T47D (cell line): ENCODE measurements around the gene LRG1.

Source experiments
- DNase-seq, 2 experiments: peaks; one replicate each; pipeline versions ENCODE4 v3.0.0 to v3.0.0-alpha.2; 2011 to 2012; ENCODE audit warnings: low read depth in 1 of 2, low spot score in 1 of 2
- JUND ChIP-seq: IDR thresholded peaks from 2 replicates; pipeline ENCODE4 v1.6.1; 2012; ENCODE audit warnings: low read depth
- in situ Hi-C: cut with HindIII; loops from 2 replicates; pipeline ENCODE4 v1.10.0; 2016; ENCODE audit warnings: low sequenced_read_pairs, low pct_unique_long_range_greater_than_20kb

The LRG1 gene

GRCh38 chr19:4495471-4495870 is 44.4 kb downstream of the LRG1 start:
- TF ChIP-seq JUND: no peak
- in situ Hi-C loops: no loop called here
- DNase-seq: peak in 1 of 2 experiments; percentile 34

DNA sequence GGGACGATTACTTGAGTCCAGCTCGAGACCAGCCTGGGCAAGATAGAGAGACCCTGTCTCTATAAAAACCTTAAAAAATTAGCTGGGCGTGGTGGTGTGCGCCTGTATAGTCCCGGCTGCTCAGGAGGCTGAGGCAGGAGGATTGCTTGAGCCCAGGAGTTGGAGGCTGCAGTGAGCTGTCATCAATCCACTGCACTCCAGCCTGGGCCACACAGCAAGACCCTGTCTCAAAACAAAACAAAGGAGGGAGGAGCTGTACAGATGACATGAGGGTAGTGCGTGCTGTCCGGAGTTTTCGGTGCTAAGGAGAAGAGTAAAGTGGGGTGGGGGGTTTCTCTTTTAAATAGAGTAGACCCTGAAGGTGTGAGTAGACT is 45.2 kb downstream of the LRG1 start:
- in situ Hi-C loops: no loop called here
- TF ChIP-seq JUND: no peak
- DNase-seq: no peak

- in situ Hi-C loops: no loop called here
- TF ChIP-seq JUND: no peak
- DNase-seq: no peak
Observed at GRCh38 chr19:4493929-4494690, 45.7 kb downstream of the LRG1 start.

- in situ Hi-C loops: no loop called here
- no peak for DNase-seq
- no peak for TF ChIP-seq JUND
Observed at GRCh38 chr19:4493104-4493928, 46.5 kb downstream of the LRG1 start.

DNA sequence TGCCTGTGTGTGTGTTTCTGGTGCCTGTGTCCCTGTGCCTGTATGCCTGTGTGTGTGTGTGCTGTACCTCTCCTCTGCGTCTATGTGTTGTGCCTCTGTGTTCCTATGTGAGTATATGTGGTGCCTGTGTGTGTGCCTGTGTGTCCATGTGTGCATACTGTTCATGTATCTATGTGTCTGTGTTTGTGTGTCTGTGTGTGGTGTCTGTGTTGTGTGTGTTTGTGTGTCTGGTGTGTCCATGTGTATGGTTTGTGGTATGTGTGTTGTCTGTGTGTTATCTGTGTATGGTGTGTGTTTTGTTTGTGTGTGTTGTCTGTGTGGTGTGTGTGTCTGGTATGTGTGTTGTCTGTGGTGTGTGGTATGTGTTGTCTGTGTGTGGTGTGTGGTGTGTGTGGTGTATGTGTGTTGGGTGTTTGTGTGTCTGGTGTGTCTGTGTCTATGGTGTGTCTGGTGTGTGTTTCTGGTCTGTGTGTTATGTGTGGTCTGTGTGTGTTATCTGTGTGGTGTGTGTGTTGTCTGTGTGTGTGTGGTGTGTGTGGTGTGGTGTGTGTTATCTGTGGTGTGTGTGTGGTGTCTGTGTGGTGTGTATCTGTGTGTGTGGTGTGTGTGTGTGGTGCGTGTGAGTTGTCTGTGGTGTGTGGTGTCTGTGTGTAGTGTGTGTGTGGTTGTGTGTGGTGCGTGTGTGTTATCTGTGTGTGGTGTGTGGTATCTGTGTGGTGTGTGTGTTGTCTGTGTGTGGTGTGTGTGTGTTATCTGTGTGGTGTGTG is 47.3 kb downstream of the LRG1 start:
- TF ChIP-seq JUND: no peak
- in situ Hi-C loops: no loop called here
- no peak for DNase-seq

DNA sequence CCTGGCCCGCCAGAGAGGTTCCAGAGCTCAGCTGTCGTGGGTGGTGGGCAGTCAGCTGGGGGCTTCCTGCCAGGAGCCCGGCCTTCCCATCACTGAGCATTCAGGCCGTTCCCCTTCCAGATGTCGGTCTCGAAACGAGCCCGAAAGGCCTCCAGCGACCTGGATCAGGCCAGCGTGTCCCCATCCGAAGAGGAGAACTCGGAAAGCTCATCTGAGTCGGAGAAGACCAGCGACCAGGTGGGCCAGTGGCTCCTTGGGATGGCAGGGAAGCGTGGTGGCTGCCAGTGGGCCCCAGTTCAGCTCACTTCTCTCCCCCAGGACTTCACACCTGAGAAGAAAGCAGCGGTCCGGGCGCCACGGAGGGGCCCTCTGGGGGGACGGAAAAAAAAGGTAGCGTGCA is 48.4 kb downstream of the LRG1 start:
- no peak for TF ChIP-seq JUND
- no peak for DNase-seq
- in situ Hi-C loops: no loop called here

DNA sequence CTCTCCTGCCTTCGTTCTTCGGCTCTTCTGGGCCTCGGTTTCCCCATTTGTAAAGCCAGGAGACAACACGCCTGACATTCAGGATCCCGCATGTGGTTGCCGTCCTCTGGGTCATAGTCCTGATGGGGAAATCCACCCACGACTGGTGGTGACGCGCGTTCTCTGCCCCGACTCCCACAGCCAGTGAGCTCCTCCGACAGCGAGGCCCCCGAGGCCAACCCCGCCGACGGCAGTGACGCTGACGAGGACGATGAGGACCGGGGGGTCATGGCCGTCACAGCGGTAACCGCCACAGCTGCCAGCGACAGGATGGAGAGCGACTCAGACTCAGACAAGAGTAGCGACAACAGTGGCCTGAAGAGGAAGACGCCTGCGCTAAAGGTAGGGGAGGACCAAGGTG is 51.3 kb downstream of the LRG1 start:
- in situ Hi-C loops: no loop called here
- no peak for TF ChIP-seq JUND
- DNase-seq: no peak

- no peak for TF ChIP-seq JUND
- in situ Hi-C loops: no loop called here
Observed at GRCh38 chr19:4487572-4487971, 52.3 kb downstream of the LRG1 start.

More at GRCh38 chr19:4487572-4487971, 52.3 kb downstream of the LRG1 start:
- no peak for DNase-seq
